Panc1 (cell line): Measurements from ENCODE around the gene CEP128.

Experiments
- POLR2AphosphoS5 ChIP-seq: IDR thresholded peaks from 2 replicates; pipeline ENCODE4 v1.6.1; 2012; ENCODE audit warnings: mild to moderate bottlenecking, low read depth, low read length, moderate library complexity
- SIN3A ChIP-seq: IDR thresholded peaks from 2 replicates; pipeline ENCODE4 v1.6.1; 2012; ENCODE audit warnings: low read depth, mild to moderate bottlenecking, low read length, moderate library complexity, borderline replicate concordance; ENCODE audit not compliant: insufficient read depth
- TF ChIP-seq, protein P1 (sequence below): fragments of 450-650 bp; IDR thresholded peaks from 2 replicates; pipeline ENCODE4 v1.5.1; 2017; ENCODE audit warnings: mild to moderate bottlenecking

DNA sequence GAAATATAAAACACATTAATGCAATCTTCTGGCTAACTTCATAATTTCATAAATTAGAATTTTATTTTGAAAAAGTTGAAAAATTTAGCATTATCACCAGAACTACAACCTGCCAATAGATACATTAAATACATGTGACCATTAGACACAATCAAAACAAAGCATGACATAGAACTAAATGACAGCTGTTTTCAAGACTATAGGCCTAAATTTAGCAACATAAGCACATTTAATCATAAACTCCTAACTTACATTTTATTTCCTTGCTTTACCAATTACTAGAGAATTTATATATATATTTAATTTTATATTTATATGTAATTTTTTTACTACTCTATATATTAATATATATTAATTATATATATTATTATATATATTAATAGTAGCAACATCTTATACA is 165.4 kb downstream of the CEP128 start:
- TF ChIP-seq, protein P1, sequence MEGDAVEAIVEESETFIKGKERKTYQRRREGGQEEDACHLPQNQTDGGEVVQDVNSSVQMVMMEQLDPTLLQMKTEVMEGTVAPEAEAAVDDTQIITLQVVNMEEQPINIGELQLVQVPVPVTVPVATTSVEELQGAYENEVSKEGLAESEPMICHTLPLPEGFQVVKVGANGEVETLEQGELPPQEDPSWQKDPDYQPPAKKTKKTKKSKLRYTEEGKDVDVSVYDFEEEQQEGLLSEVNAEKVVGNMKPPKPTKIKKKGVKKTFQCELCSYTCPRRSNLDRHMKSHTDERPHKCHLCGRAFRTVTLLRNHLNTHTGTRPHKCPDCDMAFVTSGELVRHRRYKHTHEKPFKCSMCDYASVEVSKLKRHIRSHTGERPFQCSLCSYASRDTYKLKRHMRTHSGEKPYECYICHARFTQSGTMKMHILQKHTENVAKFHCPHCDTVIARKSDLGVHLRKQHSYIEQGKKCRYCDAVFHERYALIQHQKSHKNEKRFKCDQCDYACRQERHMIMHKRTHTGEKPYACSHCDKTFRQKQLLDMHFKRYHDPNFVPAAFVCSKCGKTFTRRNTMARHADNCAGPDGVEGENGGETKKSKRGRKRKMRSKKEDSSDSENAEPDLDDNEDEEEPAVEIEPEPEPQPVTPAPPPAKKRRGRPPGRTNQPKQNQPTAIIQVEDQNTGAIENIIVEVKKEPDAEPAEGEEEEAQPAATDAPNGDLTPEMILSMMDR, result no peak
- TF ChIP-seq SIN3A, result no peak
- no peak for TF ChIP-seq POLR2AphosphoS5
